Endothelial cell of umbilical vein (primary cell): Measurements from ENCODE around the gene LPP. TPM values are rescaled to one million over a fixed set of nuclear protein-coding genes. Genes with fewer than 3 reads are reported as not detected.

Experiments used
- BruUV-seq: library from RNA; stranded (reverse); fragments of 400-500 nt; replicated peaks from 2 replicates; lab custom pipeline; 2021; lab: Mats Ljungman, UMichigan
- CTCF ChIA-PET: fragments of 300-600, 350-600 bp; sonication (Branson Sonifier 250); formaldehyde crosslinking; loops from one replicate; lab custom pipeline; 2021; ENCODE audit warnings: antibody characterized with exemption, inconsistent platforms; lab: Charles Lee
- POLR2A ChIA-PET: fragments of 300-600, 350-600 bp; sonication (Branson Sonifier 250); formaldehyde crosslinking; loops from one replicate; lab custom pipeline; 2021; ENCODE audit warnings: antibody characterized with exemption, inconsistent platforms; lab: Charles Lee
- DNase-seq: peaks from one replicate; pipeline ENCODE4 v3.0.0-alpha.2; 2011; ENCODE audit warnings: low read depth, low spot score
- FAIRE-seq: peaks from 2 replicates; lab custom pipeline; 2011; peaks lifted over from hg19 to GRCh38; lab: Jason Lieb, UNC
- H2AFZ ChIP-seq: 2 replicates; pipeline ENCODE4 v1.6.0; 2012; ENCODE audit warnings: low read depth, low read length, control low read depth, inconsistent platforms
- H3K27ac ChIP-seq: 2 replicates; pipeline ENCODE4 v1.5.1; 2011; ENCODE audit warnings: low read depth, mild to moderate bottlenecking, control low read depth, low read length, moderate library complexity; ENCODE audit not compliant: insufficient read depth
- H3K27me3 ChIP-seq, 2 experiments: 2 replicates each; pipeline versions ENCODE4 v1.6.0 to v1.6.1; 2011; ENCODE audit warnings: low read length in 2 of 2, mixed read lengths in 1 of 2; ENCODE audit not compliant: control insufficient read depth in 2 of 2, insufficient read depth in 2 of 2
- H3K36me3 ChIP-seq, 2 experiments: 2 replicates in 1 of 2; 3 replicates in 1 of 2; pipeline ENCODE4 v1.5.1; 2011; ENCODE audit warnings: low read length in 2 of 2, mild to moderate bottlenecking in 1 of 2, moderate library complexity in 1 of 2; ENCODE audit not compliant: control insufficient read depth in 2 of 2, insufficient read depth in 2 of 2; ENCODE audit errors: extremely low read depth in 1 of 2
- H3K4me1 ChIP-seq: 3 replicates; pipeline ENCODE4 v1.5.1; 2011; ENCODE audit warnings: mild to moderate bottlenecking, low read length; ENCODE audit not compliant: control insufficient read depth, insufficient read depth; ENCODE audit errors: extremely low read depth
- H3K4me2 ChIP-seq: 2 replicates; pipeline ENCODE4 v1.6.1; 2011; ENCODE audit warnings: low read length, control low read depth, mixed read lengths; ENCODE audit not compliant: insufficient read depth
- H3K4me3 ChIP-seq, 3 experiments: fragments of 200-600 bp in 1 of 3; sonication (generic), shearing (Covaris generic) in 1 of 3; replicated peaks in 1 of 3; 2 replicates each; pipeline ENCODE4 v1.5.1; 2011 to 2016; ENCODE audit warnings: control low read depth in 3 of 3, low read length in 3 of 3, mild to moderate bottlenecking in 2 of 3, inconsistent platforms in 1 of 3, low read depth in 1 of 3, moderate library complexity in 1 of 3; ENCODE audit not compliant: insufficient read depth in 1 of 3
- H3K79me2 ChIP-seq: 2 replicates; pipeline ENCODE4 v1.6.0; 2012; ENCODE audit warnings: low read length, inconsistent platforms; ENCODE audit not compliant: control insufficient read depth, insufficient read depth
- H3K9ac ChIP-seq: replicated peaks from 2 replicates; pipeline ENCODE3; 2011; ENCODE audit warnings: low read length, control low read depth; ENCODE audit not compliant: insufficient read depth; ENCODE audit errors: extremely low read depth
- H3K9me1 ChIP-seq: replicated peaks from 3 replicates; pipeline ENCODE4 v1.6.0; 2011; ENCODE audit warnings: mild to moderate bottlenecking, low read length; ENCODE audit not compliant: control insufficient read depth, insufficient read depth; ENCODE audit errors: extremely low read depth
- H3K9me3 ChIP-seq: replicated peaks from 2 replicates; pipeline ENCODE4 v1.5.1; 2012; ENCODE audit warnings: low read length, inconsistent platforms; ENCODE audit not compliant: control insufficient read depth, insufficient read depth
- H4K20me1 ChIP-seq: replicated peaks from 2 replicates; pipeline ENCODE3; 2011; ENCODE audit warnings: mild to moderate bottlenecking, low read length; ENCODE audit not compliant: control insufficient read depth, insufficient read depth; ENCODE audit errors: extremely low read depth
- EZH2 ChIP-seq: IDR thresholded peaks from 2 replicates; pipeline ENCODE4 v1.6.1; 2012; ENCODE audit warnings: borderline replicate concordance, low read depth, mild to moderate bottlenecking, moderate library complexity, low read length, inconsistent platforms; ENCODE audit not compliant: severe bottlenecking
- FOS ChIP-seq: IDR thresholded peaks from 2 replicates; pipeline ENCODE4 v1.6.1; 2011; ENCODE audit warnings: mild to moderate bottlenecking, low read length, moderate library complexity, borderline replicate concordance; ENCODE audit not compliant: insufficient read depth
- GATA2 ChIP-seq: IDR thresholded peaks from 2 replicates; pipeline ENCODE4 v1.7.0; 2011; ENCODE audit warnings: low read depth, mild to moderate bottlenecking, moderate library complexity, mixed read lengths, low read length; ENCODE audit not compliant: insufficient read length, insufficient read depth
- JUN ChIP-seq: IDR thresholded peaks from 2 replicates; pipeline ENCODE4 v1.6.1; 2011; ENCODE audit warnings: borderline replicate concordance, low read depth; ENCODE audit not compliant: insufficient read length, insufficient read depth
- MYC ChIP-seq: IDR thresholded peaks from one replicate; pipeline ENCODE4 v1.6.1; 2011; ENCODE audit warnings: mild to moderate bottlenecking, low read depth, low read length
- POLR2A ChIP-seq: IDR thresholded peaks from 2 replicates; pipeline ENCODE4 v1.6.1; 2012; ENCODE audit warnings: low read depth, mild to moderate bottlenecking, control low read depth, low read length
- POLR2AphosphoS5 ChIP-seq: IDR thresholded peaks from 2 replicates; pipeline ENCODE4 v1.6.1; 2012; ENCODE audit warnings: low read depth, mild to moderate bottlenecking, control low read depth, low read length, moderate library complexity; ENCODE audit not compliant: insufficient read depth
- dilution Hi-C: fragments of 300-500 bp; cut with MboI; formaldehyde crosslinking; loops from one replicate; pipeline ENCODE4 v1.15.0; 2019; ENCODE audit warnings: low sequenced_read_pairs; ENCODE audit not compliant: extremely low pct_ligation_motif_present
- intact Hi-C: fragments of 100-400 bp; cut with micrococcal nuclease; formaldehyde crosslinking; loops from one replicate; pipeline ENCODE4 v1.10.0; 2022
- polyA plus RNA-seq, 4 experiments: library from polyadenylated mRNA; depleted of rRNA in 3 of 4; stranded (reverse) in 3 of 4; unstranded in 1 of 4; fragments of >200 nt; gene quantifications; 2 replicates each; pipeline versions ENCODE4 v1.2.1 to v1.2.3, GENCODE V29; 2011 to 2012; ENCODE audit warnings: missing spikeins in 1 of 4
- total RNA-seq: library from RNA; stranded (reverse); gene quantifications from 2 replicates; pipeline ENCODE4 v1.2.3, GENCODE V29; 2021
- TF ChIP-seq, protein P1 (sequence below), 2 donors: IDR thresholded peaks; 1 replicate in 1 of 2; 2 replicates in 1 of 2; pipeline ENCODE4 v1.5.1; 2011; ENCODE audit warnings: low read length in 2 of 2, mild to moderate bottlenecking in 2 of 2, moderate library complexity in 2 of 2, control low read depth in 1 of 2, inconsistent platforms in 1 of 2, low read depth in 1 of 2; ENCODE audit not compliant: insufficient read depth in 1 of 2; ENCODE audit errors: extremely low read depth in 1 of 2
- TF ChIP-seq, protein P2 (sequence below): IDR thresholded peaks from 2 replicates; pipeline ENCODE4 v1.6.1; 2011; ENCODE audit not compliant: insufficient read depth, insufficient read length

Gene LPP
- total and polyA plus RNA-seq, 2 donors (not counting 3 experiments of a cell fraction or from before 2014, with no cell fraction given), result 16.9 to 153 TPM

DNA sequence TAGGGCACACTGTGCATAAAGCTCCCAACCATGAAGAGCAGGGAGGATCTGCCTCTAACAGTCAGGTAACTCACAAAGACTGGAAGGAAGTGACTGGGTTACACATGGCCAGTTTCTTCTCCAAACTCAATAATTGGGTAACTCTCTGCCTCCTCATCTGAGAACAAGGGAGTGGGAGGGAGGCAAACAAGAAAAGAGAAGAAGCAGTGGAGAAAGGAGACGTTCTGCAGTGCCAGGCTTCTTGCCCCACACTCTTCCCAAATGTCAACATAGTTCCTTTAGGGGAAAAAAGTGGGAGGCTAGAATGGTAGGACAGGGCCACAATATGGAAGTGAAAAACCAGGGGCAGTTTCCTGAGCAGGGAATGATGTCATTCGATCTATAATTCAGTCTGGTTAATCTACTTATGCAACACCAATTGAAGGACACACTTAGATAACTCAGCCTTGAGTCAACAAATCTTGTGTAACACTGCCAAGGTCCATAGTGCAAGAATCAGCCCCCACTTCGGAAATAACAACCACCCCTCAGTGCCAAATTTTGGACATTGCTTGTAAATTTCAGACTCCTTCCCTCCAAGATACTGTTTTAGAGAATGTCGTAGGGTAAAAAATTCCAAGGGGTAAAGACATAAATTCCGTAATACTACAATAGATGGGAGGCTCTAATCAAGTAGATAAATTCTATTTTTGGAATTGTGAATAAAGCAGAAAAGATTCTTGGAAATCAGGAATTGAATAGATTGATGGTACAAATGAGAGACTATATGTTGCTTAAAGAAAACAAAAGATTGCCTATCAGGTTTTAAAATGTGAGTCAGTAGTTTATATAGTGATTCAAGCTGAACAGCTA lies 143.0 kb downstream of the LPP start:
- Histone ChIP-seq H3K36me3 (no peaks in the 10 kb centered on the region), H3K4me2 (peak overlapping the region; percentile 57), H3K4me3 (no peak overlapping the region), H3K9ac (no peak overlapping the region), H3K79me2 (peaks cover 7% of the 10 kb centered on the region), H4K20me1 (no peaks in the 10 kb centered on the region), H3K4me1 (peaks cover 49% of the 10 kb centered on the region), H3K9me3 (no peaks in the 10 kb centered on the region), H3K9me1 (no peaks in the 10 kb centered on the region), H2AFZ (no peak overlapping the region), H3K27ac (peak overlapping the region; percentile 63), H3K27me3 (no peaks in the 10 kb centered on the region)
- TSS peak; percentile 63 for BruUV-seq
- intact Hi-C loops, result loop anchor here (1.0 to 10.0 kb wide), 2 partner anchors 69 to 142 kb away; partner anchors contain the start of gene LPP
- dilution Hi-C loops, result no loop called here
- POLR2A ChIA-PET, result no interaction called here
- CTCF ChIA-PET, result interaction anchor here (1.0 to 1.3 kb wide), 2 partner anchors 10 to 53 kb away, joined by 3 to 4 read pairs; no protein-coding TSS in a partner anchor
- peak; percentile 84 for FAIRE-seq
- TF ChIP-seq, protein P1, sequence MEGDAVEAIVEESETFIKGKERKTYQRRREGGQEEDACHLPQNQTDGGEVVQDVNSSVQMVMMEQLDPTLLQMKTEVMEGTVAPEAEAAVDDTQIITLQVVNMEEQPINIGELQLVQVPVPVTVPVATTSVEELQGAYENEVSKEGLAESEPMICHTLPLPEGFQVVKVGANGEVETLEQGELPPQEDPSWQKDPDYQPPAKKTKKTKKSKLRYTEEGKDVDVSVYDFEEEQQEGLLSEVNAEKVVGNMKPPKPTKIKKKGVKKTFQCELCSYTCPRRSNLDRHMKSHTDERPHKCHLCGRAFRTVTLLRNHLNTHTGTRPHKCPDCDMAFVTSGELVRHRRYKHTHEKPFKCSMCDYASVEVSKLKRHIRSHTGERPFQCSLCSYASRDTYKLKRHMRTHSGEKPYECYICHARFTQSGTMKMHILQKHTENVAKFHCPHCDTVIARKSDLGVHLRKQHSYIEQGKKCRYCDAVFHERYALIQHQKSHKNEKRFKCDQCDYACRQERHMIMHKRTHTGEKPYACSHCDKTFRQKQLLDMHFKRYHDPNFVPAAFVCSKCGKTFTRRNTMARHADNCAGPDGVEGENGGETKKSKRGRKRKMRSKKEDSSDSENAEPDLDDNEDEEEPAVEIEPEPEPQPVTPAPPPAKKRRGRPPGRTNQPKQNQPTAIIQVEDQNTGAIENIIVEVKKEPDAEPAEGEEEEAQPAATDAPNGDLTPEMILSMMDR (IDR thresholded peaks at IDR 0.05; ENCODE audit: extremely low read depth in 1 of 2, insufficient read depth in 1 of 2, low read depth in 1 of 2, low read length in 2 of 2), result no peak
- TF ChIP-seq FOS (peak; percentile 24), EZH2 (no peak), JUN (peak; percentile 59), POLR2A (no peak), GATA2 (peak; percentile 51), POLR2AphosphoS5 (peak; percentile 40), MYC (no peak)
- TF ChIP-seq, protein P2, sequence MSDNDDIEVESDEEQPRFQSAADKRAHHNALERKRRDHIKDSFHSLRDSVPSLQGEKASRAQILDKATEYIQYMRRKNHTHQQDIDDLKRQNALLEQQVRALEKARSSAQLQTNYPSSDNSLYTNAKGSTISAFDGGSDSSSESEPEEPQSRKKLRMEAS, result no peak
- DNase-seq, result peak; percentile 83
